Progenitor cell of endocrine pancreas (in vitro differentiated cells): Measurements from ENCODE around the gene PLD1. TPM values are rescaled to one million over a fixed set of nuclear protein-coding genes. Genes with fewer than 3 reads are reported as not detected.

Source experiments
- DNase-seq: peaks from one replicate; pipeline ENCODE4 v3.0.0; 2021; ENCODE audit warnings: low spot score; ENCODE audit not compliant: unreplicated experiment
- H3K27ac Mint-ChIP-seq: 2 replicates; pipeline ENCODE4 v1.8.0; 2021; ENCODE audit warnings: mild to moderate bottlenecking, moderate library complexity, mixed read lengths
- H3K27me3 Mint-ChIP-seq: 2 replicates; pipeline ENCODE4 v1.8.0; 2021; ENCODE audit warnings: mixed read lengths
- H3K36me3 Mint-ChIP-seq: 2 replicates; pipeline ENCODE4 v1.8.0; 2022; ENCODE audit warnings: mixed read lengths; ENCODE audit not compliant: insufficient read depth
- H3K4me1 Mint-ChIP-seq: 2 replicates; pipeline ENCODE4 v1.8.0; 2021; ENCODE audit warnings: low read depth, mixed read lengths
- H3K4me3 Mint-ChIP-seq: 2 replicates; pipeline ENCODE4 v1.8.0; 2021; ENCODE audit warnings: low read depth, mild to moderate bottlenecking, moderate library complexity, mixed read lengths
- H3K9me3 Mint-ChIP-seq: 2 replicates; pipeline ENCODE4 v1.8.0; 2021; ENCODE audit warnings: low read depth, mixed read lengths
- total RNA-seq: library from RNA; stranded (reverse); gene quantifications from 2 replicates; pipeline ENCODE4 v1.2.1, GENCODE V29; 2021
- TF ChIP-seq, protein P1 (sequence below): fragments of 200-600 bp; sonication (generic); IDR thresholded peaks from one replicate; pipeline ENCODE4 v1.5.0; 2021; ENCODE audit warnings: antibody characterized with exemption, mild to moderate bottlenecking; ENCODE audit not compliant: unreplicated experiment

Gene PLD1
- total RNA-seq, 1 donor from 2014 or later: 143 TPM

DNA sequence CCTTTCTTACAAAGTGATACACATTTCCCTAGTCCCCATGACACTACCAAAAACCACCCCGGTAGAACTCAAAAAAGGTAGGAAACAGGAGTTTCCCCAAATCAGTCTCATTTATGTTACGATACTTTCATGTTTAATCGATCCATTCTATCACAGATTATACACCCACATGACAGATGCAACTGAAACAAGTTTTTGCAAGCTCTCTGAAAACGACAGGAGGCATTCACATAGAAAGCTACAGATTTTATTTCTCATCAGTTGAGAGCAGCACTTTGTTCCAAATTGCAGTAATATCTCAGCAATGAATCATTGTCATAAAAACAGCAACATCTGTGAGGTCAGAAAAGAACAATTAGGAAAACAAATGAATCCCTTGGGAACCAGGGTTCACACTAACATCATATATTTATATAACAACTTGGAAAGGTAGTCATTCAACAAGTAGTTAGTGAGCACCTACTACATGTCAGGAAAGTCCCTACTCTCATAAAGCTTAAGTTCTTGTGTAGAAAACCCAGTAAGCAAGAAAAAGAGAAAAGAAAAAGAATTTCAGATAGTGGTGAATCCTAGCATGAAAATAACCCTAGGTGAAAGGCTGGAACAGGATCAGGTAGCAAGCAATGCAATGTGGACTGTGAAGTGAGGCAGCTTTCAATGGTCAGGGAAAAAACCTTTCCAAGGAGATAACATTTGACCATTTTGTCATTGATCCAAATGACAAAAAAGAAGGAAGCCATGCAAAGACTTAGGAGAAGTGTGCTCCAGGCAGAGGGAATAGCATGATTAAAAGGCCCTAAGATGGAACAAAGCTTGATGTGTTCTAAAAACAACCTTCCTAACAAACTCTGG is 8.3 kb downstream of the PLD1 start:
- DNase-seq: no peak
- no peak overlapping the region for H3K4me3 Mint-ChIP-seq
- TF ChIP-seq, protein P1, sequence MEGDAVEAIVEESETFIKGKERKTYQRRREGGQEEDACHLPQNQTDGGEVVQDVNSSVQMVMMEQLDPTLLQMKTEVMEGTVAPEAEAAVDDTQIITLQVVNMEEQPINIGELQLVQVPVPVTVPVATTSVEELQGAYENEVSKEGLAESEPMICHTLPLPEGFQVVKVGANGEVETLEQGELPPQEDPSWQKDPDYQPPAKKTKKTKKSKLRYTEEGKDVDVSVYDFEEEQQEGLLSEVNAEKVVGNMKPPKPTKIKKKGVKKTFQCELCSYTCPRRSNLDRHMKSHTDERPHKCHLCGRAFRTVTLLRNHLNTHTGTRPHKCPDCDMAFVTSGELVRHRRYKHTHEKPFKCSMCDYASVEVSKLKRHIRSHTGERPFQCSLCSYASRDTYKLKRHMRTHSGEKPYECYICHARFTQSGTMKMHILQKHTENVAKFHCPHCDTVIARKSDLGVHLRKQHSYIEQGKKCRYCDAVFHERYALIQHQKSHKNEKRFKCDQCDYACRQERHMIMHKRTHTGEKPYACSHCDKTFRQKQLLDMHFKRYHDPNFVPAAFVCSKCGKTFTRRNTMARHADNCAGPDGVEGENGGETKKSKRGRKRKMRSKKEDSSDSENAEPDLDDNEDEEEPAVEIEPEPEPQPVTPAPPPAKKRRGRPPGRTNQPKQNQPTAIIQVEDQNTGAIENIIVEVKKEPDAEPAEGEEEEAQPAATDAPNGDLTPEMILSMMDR: no peak
- peaks cover 10% of the 10 kb centered on the region for H3K36me3 Mint-ChIP-seq
- H3K9me3 Mint-ChIP-seq: peaks cover 5% of the 10 kb centered on the region
- H3K4me1 Mint-ChIP-seq: peaks cover 42% of the 10 kb centered on the region
- no peaks in the 10 kb centered on the region for H3K27me3 Mint-ChIP-seq
- peak overlapping the region; percentile 59 for H3K27ac Mint-ChIP-seq

DNA sequence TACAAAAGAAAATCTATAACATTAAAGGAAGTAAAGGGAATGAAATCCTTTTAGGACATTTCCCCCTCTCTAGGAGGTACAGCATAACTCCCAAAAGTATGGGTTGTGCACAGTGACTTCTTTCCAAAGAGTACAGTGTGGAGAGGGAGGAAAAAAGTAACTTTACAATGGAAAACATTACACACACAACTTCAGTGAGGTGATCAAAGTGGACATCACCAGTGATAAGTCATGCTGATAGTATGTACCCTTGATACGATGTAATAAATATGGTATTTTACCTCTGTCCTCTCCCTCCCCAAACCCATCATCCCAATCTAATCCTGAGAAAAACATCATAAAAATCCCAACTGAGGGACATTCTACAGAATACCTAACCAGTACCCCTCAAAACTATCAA is 10.8 kb downstream of the PLD1 start:
- no peak overlapping the region for H3K4me3 Mint-ChIP-seq
- H3K27me3 Mint-ChIP-seq: no peaks in the 10 kb centered on the region
- peaks cover 9% of the 10 kb centered on the region for H3K36me3 Mint-ChIP-seq
- TF ChIP-seq, protein P1: no peak
- peaks cover 28% of the 10 kb centered on the region for H3K4me1 Mint-ChIP-seq
- no peak for DNase-seq
- H3K9me3 Mint-ChIP-seq: peaks cover 5% of the 10 kb centered on the region
- no peak overlapping the region for H3K27ac Mint-ChIP-seq

DNA sequence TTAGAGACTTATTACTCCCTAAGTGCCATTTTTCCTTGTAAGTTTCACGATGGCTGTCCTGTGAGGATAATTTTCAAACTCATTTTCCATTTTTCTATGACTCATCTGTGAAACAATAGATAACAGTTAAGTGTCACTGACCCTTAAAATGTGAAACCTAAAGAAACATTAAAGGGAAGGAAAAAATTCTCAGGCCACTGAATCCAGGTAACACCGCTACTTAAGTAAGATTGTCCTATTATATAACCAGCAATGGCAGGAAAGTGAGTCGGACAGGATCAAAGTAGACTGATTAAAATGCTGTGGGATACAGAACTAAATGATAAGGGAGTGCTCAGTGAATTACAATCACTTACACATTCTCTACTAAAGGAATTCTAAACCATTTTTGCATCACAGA is 12.4 kb downstream of the PLD1 start:
- no peak overlapping the region for H3K27ac Mint-ChIP-seq
- TF ChIP-seq, protein P1: no peak
- no peaks in the 10 kb centered on the region for H3K27me3 Mint-ChIP-seq
- H3K36me3 Mint-ChIP-seq: peaks cover 6% of the 10 kb centered on the region
- peaks cover 21% of the 10 kb centered on the region for H3K4me1 Mint-ChIP-seq
- no peaks in the 10 kb centered on the region for H3K9me3 Mint-ChIP-seq
- DNase-seq: no peak
- no peak overlapping the region for H3K4me3 Mint-ChIP-seq

DNA sequence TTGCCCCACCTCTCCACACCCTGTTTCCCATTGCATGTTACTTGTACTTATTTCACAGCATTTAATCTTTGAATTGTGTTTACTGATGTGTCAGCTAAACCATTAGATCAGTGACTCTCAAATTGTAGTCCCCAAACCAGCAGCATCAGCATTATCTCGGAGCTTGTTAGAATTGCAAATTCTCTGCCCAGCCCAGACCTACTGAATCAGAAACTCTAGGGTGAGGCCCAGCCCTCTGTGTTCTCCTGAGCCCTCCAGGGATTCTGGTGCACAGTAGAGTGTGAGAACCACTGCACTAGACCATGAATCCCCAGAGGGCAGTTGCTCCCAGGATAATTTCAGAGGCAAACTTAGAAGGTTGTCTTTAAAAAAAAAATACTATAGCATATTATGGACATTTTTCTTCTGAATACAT is 13.0 kb downstream of the PLD1 start:
- H3K27ac Mint-ChIP-seq: no peak overlapping the region
- TF ChIP-seq, protein P1: no peak
- no peak for DNase-seq
- H3K4me1 Mint-ChIP-seq: peaks cover 15% of the 10 kb centered on the region
- no peaks in the 10 kb centered on the region for H3K9me3 Mint-ChIP-seq
- no peaks in the 10 kb centered on the region for H3K27me3 Mint-ChIP-seq
- no peak overlapping the region for H3K4me3 Mint-ChIP-seq
- peaks cover 2% of the 10 kb centered on the region for H3K36me3 Mint-ChIP-seq

DNA sequence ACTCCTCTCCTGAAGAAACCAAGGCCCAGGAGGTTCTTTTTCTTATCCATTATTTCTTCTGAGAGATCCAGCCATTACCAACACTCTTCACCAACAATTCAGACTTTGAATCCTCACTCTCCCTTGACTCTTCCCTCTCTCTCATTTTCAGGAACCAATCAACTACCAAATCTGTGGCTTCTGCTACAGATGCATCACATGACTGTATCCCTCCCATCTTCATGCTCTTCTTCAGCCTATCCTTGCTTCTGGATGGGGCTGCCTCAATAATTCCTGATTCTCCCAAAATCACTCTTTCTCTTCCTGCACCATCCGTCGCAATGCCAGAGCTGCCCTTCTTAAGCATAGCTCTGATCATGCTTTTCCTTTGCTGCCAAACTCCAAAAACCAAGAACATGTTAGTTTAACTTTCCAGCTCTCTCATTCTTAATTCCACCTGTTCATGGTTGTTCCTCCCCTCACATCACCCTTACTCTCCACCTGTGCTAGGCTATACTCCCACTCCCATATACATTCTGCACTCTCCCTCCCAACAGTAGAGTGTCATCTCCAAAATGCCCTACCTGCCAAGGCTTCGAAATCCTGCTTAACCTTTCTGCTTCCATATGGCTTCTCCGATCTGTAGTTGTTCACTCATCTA is 13.5 kb downstream of the PLD1 start:
- no peak overlapping the region for H3K27ac Mint-ChIP-seq
- peaks cover 15% of the 10 kb centered on the region for H3K4me1 Mint-ChIP-seq
- H3K4me3 Mint-ChIP-seq: no peak overlapping the region
- TF ChIP-seq, protein P1: no peak
- peaks cover 2% of the 10 kb centered on the region for H3K36me3 Mint-ChIP-seq
- DNase-seq: no peak
- no peaks in the 10 kb centered on the region for H3K9me3 Mint-ChIP-seq
- no peaks in the 10 kb centered on the region for H3K27me3 Mint-ChIP-seq
